NOMO-1 treated with dmso at 0.1 percent for 144 hours (cell line): ENCODE data around the gene C1orf167.

Source experiments
- DNase-seq: peaks from one replicate; lab custom pipeline; 2025; ENCODE audit not compliant: unreplicated experiment; lab: John Stamatoyannopoulos, UW

The C1orf167 gene, protein sequence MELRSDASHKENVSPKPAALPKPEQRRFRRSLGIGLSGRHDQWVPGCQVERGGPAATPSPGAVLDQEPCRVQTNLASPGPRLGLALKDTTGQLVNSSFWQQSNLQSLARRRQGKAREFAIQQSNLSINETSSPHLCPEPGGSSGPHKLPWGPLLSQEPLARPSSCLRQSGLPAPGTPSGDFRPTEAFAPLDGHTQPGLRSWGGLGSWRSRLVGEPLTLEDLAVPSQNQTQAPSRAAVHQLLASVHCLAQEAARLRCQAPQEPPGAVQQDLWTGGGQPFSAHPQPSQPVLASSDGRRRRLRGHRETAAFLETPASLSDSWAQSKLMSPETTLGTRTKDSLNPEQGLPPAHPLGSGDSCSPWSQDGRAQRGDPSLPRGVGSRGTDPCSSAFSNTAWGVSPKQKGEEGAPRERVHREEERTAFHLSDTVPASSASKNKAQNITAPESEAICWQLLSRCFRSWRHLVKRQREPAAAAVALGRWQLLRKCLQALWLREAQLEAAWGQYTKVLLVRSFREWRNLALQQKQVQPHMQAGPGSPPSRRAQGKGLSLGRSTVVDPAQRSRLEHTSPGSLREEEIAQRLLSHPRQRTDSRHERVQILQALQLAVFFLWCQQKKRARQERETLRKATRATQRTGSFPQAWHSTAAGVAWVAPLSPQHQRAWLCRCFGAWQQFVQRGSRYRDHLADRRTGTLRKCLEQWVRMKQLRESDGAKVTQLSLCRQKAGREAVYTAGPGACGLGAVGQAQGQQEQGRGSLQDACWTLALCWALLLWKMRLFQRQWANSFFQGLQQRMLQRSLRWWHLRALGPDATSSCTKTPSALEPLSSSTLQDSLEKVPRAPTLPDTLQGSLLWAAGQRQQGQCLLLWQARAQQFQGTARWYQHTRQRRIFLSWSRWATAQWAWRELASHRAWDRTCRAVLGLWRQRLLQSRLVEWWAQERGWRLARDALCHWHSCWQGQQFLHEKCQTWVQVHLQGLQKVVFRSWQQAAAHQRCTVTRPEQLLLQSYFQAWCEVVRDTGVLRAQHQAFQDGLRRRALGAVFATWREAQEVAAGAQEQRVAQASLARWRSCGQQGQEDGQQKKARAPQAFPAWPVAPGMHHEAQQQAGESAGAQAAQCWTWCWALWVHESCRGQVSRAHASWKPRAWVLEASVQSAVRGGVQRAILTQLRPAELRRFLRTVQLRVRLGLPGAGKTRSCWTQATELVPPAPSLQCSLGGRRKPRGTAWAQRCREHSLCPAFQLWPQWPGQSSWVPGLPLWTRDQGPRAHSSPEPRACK (N-terminal part only)

DNA sequence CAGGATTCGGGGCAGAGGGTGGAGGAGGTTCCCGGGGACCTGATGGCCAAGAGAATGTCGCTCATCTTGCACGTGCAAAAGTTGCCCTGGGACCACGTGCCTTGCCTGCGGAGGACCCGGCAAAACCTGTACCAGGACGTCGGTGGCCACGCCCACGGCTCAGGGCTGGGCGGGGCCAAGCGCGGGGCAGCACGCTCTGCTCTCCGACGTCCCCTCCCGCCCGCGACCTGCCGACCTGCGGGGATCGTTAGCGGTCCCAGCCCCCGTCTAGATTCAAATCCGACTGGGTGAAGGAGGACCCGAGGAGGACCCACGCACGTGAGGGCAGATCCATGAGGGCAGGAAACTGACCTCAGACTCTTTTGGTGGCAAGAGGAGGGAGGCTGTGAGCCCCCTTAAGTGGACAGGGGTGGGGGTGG, at the start of gene C1orf167:
Gene C1orf167, plus strand, starts transcription at position 206 of the 419 bp plus-strand sequence. CDS start 2,208 bp downstream, outside the sequence.
- DNase-seq, result no peak

DNA sequence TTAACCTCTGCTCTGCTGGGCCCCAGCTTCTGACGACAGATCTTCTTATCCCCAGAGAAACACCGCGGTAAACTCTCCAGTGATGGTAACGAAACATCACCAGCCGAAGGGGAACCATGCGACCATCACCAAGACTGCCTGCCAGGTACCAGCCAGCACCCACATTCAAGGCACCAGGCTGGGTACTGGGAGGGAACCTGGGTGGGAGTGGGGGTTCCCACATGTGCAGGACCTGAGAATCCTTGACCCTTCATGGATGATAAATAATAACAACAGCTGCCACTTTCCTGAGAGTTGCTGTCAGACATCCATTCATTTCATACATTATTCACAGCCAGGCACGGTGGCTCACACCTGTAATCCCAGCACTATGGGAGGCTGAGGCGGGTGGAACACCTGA, 49.7 kb upstream of the C1orf167 start:
- no peak for DNase-seq

DNA sequence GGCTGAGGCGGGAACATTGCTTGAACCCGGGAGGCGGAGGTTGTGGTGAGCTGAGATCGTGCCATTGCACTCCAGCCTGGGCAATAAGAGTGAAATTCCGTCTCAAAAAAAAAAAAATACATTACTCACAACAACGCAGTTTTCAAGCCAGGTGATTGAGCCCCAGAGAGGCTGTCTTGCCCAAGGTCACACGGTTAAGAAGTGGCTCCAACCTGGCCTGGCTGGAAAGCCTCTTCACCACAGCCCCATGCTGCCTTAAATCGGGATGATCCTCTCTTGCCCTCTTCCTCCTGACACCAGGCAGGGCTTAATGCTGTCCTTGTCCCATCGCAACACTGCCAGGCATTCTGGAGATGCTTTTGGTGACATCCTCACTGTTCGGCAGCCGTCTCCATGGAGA, 48.9 kb upstream of the C1orf167 start:
- DNase-seq, result no peak

DNA sequence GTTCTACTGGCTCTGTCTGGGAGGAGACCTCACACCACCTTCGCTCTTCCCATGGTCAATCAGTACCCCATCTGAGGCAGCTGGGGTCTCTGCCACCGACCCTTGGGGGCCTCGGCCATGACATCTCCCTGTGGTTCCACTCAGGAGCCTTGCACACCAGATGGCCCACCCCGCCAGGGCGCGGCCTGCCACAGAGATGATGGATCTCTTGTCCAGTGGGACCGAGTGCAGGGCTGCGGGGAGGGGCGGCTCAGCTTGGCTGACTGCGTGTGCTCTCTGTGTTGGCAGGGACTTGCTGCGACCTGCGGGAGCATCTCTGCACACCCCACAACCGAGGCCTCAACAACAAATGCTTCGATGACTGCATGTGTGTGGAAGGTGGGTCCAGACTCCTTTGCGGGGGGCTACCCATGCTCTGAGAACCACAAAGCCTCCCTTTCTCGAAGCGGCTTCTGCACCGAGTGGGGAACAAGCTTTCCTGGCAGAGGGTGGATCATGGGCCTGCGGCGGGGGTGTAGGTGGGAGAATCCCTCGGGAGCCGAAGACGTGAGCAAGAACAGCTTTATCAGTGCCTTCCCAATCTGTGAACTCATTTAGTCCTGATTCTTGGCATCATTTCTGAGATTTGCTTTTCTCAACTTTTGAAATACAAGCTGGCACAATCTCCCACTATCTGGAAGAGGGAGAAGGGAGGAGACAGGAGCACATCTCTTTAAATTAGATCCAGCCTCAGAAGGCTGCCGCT, 47.0 kb upstream of the C1orf167 start:
- DNase-seq, result no peak

DNA sequence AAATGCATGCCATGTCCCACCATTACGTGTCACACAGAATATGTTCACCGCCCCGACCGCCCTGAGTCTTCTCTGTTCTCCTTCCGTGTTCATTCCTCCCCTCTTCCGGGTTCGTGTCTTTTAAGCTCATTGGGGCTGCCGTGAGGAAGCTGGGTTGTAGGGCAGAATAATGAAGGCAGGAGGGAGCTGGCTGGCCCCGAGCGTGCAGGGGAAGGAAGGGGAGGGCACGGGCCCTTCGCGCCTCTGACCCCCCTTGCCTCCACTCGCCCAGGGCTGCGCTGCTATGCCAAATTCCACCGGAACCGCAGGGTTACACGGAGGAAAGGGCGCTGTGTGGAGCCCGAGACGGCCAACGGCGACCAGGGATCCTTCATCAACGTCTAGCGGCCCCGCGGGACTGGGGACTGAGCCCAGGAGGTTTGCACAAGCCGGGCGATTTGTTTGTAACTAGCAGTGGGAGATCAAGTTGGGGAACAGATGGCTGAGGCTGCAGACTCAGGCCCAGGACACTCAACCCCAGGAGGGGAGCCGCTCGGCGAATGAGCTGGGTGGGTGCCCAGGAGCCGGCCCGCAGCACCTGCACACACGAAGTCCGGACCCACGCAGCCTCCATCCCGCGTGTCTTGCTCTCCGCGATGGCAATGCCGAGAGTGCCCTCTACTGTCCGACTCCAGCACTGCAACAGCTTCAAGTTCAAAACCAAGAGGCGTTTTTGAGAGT, 42.5 kb upstream of the C1orf167 start:
- peak; percentile 82 for DNase-seq

DNA sequence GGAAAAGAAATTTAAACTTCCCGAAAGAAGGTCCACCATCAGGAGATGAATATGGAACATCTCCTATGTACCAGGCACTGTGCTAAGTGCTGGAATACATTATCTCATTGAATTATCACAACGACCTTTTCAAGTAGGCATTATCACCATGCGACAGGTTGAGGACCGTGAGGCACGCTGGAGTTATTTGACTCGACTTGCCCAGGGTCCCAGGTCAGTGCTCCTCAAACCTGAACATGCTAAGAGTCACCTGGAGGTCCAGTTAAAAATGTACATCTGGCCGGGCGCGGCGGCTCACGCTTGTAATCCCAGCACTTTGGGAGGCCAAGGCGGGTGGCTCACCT, 42.0 kb upstream of the C1orf167 start:
- DNase-seq, result no peak

GRCh38 chr1:11720525-11720924, 41.5 kb upstream of the C1orf167 start:
- DNase-seq, result no peak

DNA sequence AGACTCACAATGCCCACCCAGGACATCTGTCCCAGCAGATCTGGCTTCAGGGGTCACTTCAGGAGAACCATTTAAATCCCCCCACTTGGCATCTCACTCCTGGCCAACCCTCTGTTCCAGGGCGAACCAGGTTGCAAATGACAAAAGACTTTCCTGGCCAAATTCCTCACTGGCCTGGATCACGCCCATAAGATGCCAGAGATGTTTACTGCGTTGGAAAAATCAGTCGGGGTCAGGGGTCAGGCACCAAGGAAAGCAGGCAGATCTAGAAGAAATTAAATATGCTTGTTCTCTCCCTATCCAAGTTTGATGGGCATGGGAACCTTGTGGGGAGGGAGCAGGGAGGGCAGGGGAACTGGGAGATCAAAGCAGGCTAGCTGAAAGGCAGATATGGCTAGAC, 40.7 kb upstream of the C1orf167 start:
- no peak for DNase-seq

DNA sequence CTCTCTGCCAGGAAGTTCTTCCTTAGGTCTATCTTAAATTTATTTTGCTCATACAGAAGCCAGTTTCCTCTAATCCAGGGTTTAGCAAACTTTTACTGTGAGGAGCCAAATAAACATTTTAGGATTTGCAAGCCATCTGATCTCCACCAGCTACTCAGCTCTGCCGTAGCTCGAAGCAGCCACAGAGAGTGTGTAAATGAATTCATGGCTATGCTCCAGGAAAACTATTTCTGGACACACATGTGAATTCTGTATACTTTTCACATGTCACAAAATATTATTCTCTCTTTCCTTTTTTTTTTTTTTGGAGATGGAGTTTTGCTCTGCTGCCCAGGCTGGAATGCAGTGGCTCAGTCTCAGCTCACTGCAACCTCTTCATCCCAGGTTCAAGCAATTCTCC, 39.5 kb upstream of the C1orf167 start:
- DNase-seq, result no peak

- peak; percentile 5 for DNase-seq
These were observed 36.4 kb upstream of the C1orf167 start for GRCh38 chr1:11725616-11726015.

DNA sequence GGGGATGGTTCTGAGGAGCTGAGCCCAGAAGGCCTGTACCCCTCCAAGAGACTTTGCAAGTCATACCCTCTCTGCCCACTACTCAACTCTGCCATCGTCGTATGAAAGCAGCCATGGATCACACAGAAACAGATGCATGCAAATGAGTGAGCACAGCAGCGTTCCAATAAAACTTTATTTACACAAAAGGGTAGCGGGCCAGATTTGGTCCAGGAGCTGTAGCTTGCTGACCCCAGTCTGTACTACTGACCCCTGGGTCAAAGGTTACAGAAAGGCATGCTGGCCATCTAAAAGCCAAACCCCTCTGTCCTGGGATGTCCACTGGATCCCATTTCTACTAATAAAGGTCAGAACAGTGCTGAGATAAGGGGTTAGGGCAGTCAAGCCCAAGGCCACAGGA, 34.9 kb upstream of the C1orf167 start:
- DNase-seq, result no peak

DNA sequence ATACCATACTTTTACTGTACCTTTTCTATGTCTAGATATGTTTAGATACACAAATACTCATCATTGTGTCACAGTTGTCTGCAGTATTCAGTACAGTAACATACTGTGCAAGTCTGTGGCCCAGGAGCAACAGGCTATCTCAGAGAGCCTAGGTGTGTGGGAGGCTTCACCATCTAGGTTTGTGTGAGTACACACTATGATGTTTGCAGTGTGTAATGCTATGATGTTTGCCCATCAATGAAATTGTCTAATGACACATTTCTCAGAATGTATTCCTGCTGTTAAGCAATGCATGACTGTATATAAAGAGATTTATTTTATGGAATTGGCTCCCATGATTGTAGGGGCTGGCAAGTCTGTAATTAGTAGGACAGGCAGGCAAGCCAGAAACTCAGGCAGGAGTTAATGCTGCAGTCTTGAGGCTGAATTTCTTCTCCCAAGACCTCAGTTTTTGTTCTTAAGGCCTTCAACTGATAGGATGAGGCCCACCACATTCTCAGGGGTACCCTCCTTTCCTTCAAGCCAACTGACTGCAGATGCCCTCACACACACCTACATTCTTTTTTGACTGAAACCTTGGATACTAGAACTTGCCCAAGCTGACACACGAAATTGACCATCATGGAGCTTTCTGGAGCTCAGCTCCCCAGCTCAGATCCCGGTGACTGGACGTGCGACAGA, 33.7 kb upstream of the C1orf167 start:
- DNase-seq, result no peak

- DNase-seq, result no peak
These were observed 32.9 kb upstream of the C1orf167 start for GRCh38 chr1:11729155-11729497.

GRCh38 chr1:11729498-11730428, 32.2 kb upstream of the C1orf167 start:
- peak; percentile 8 for DNase-seq

DNA sequence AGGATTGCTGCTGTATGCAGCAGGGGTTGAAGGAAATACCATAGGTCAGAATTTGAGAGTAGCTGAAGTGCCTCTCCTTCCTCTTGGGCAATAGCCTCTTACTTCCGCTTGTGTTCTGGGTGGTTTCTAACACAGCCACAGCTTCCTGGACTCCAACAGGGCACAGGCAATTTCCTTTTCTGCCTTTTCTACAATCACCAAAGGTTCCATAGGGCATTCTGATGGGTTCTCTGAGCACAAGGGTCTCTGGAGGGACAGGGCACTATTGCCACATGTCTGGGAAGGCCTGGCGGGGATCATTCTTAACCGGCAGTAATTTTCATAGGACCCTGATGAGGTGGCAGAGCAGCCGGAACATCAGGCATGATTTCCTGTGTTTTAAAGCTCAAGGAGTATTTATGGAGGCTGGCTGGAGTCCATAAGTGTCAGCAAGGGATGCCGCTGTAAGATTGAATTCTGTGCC, 31.5 kb upstream of the C1orf167 start:
- peak; percentile 93 for DNase-seq

DNA sequence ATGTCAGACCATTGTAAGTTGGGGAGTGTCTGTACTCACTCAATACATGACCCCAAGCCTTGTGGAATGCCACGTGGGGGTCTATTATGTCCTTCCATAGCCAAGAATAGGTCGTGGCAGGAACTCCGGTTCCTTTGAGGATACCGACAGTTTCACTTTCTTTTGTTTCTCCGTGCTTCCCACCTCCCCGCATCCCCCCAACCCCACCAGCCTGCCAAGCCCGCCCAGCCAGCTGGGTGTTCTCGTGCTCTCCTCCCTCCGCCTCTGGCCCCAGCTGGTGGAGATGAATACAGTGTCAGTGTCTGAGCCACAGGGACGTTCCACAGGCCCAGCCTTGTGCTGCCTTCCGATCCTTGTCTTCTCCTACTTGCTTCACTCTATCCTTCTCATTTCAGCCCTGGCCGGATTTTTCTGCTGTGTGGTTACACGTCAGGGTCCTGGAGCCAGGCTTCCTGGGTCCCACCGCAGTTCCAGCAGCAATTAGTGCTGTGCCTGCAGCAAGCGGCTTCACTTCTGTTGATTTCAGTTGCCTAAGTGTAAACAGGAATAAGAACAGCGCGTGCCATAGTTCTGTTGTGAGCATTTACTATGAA, 30.2 kb upstream of the C1orf167 start:
- DNase-seq, result no peak

GRCh38 chr1:11733306-11733705, 28.7 kb upstream of the C1orf167 start:
- no peak for DNase-seq

DNA sequence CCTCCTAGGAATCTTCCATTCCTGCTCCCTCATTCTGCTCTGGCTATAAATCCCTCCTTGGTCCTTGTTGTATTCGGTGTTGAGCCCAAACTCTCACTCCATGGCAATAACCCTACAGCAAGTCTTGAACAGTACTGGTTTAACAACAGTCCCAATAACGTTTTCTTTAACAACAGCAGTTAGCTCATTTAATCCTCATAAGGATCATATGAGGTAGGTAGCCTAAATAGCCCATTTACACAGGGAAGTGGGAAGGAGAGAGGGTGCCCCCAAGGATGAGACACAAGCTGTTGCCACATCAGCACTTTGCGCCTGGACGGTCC, 26.5 kb upstream of the C1orf167 start:
- DNase-seq, result no peak
